Adrenal gland (tissue), 12 donors: ENCODE results near the gene TWF1. TPM values are rescaled to one million over a fixed set of nuclear protein-coding genes. Genes with fewer than 3 reads are reported as not detected.
"Not testable (repeated sequence)": the region's sequence is repeated elsewhere in the genome, so short reads cannot be mapped to it uniquely, and the experiment has no call there.

Experiments
- DNase-seq, 7 donors: peaks; one replicate each; pipeline ENCODE4 v3.0.0-alpha.2; 2019 to 2020
- H3K27ac ChIP-seq, 5 donors: fragments of 200-600 bp; sonication (generic) in 4 of 5; 1 replicate in 3 of 5; 2 replicates in 2 of 5; pipeline versions ENCODE4 v1.5.1 to v1.8.0; 2016 to 2020; ENCODE audit warnings: mild to moderate bottlenecking in 1 of 5
- H3K27me3 ChIP-seq: fragments of 200-600 bp; 2 replicates; pipeline ENCODE4 v1.8.0; 2021
- H3K36me3 ChIP-seq, 2 donors: fragments of 200-600 bp; replicated peaks in 1 of 2; 1 replicate in 1 of 2; 2 replicates in 1 of 2; pipeline versions ENCODE4 v1.5.1 to v1.8.0; 2018 to 2022
- H3K4me1 ChIP-seq, 2 donors: fragments of 200-600 bp; replicated peaks in 1 of 2; 1 replicate in 1 of 2; 2 replicates in 1 of 2; pipeline versions ENCODE4 v1.5.1 to v1.8.0; 2018 to 2021
- H3K4me3 ChIP-seq, 4 donors: fragments of 200-600 bp; sonication (generic) in 3 of 4; one replicate each; pipeline ENCODE4 v1.5.1; 2016 to 2018
- H3K9me3 ChIP-seq, 3 donors: fragments of 200-600 bp; sonication (generic) in 1 of 3; replicated peaks in 1 of 3; 1 replicate in 2 of 3; 2 replicates in 1 of 3; pipeline versions ENCODE4 v1.5.1 to v1.8.0; 2016 to 2021
- CTCF ChIP-seq, 6 experiments: fragments of 450-650 bp in 4 of 6; fragments of 200-600 bp in 2 of 6; sonication (generic) in 1 of 6; IDR thresholded peaks; 1 replicate in 5 of 6; 2 replicates in 1 of 6; pipeline versions ENCODE4 v1.5.1 to v1.8.0; 2016 to 2021; ENCODE audit warnings: antibody characterized with exemption in 6 of 6, mild to moderate bottlenecking in 2 of 6, moderate library complexity in 1 of 6
- POLR2A ChIP-seq, 2 donors: fragments of 450-650 bp; IDR thresholded peaks; one replicate each; pipeline ENCODE4 v1.6.1; 2017; ENCODE audit warnings: antibody characterized with exemption in 2 of 2, mild to moderate bottlenecking in 2 of 2, moderate library complexity in 1 of 2
- WGBS, 4 donors: extraction: QIAGEN DNeasy Blood & Tissue Kit in 2 of 4; methylation state at CpG; one replicate each; pipeline versions ENCODE4 v1.1.5 to v1.1.7; 2013 to 2017; 5-methylcytosine and 5-hydroxymethylcytosine counted together
- intact Hi-C, 2 donors: fragments of 100-400 bp; cut with DNase I; formaldehyde crosslinking; loops; one replicate each; pipeline versions ENCODE4 v1.14.1 to v1.15.0; 2022 to 2023
- polyA plus RNA-seq, 3 donors: library from polyadenylated mRNA; stranded (reverse); fragments of 200-250 nt in 2 of 3; fragments of 350-450 nt in 1 of 3; fragmentation: Illumina TruSeq in 1 of 3; extraction: RNeasy Lipid Tissue Mini Kit (QIAGEN cat#74804) in 1 of 3; gene quantifications; one replicate each; pipeline ENCODE4 v1.2.3, GENCODE V29; 2013 to 2014
- total RNA-seq, 9 donors: library from RNA; depleted of rRNA in 4 of 9; stranded (reverse); fragments of >200 nt in 4 of 9; fragments of 120-200 nt in 1 of 9; fragmentation: NEBNext Ultra II Directional in 1 of 9; extraction: Animal tissue kit (Norgen Biotek cat#: 25700) in 1 of 9; gene quantifications; one replicate each; pipeline versions ENCODE4 v1.1.0 to v1.2.4, GENCODE V29; 2013 to 2023
- donor health status: healthy with polysubstance abuse.
- donor health status: Bipolar disorder and iron deficiency.
- donor health status: DM: yes; HTN: yes; CAD: no.
- donor health status: DM: no; HTN: no; CAD: no.
- donor health status: DM: no; HTN: no; CAD: no.
- donor health status: DM: yes; HTN: yes; CAD: no.

Gene TWF1
- total and polyA plus RNA-seq, 12 donors, result 38.0 to 116 (median 83.8) TPM

GRCh38 chr12:43848226-43848507 lies 42.0 kb upstream of the TWF1 start:
- intact Hi-C loops, result no loop called here
- Histone ChIP-seq H3K27ac (no peak overlapping the region), H3K4me1 (no peaks in the 10 kb centered on the region), H3K4me3 (no peak overlapping the region), H3K9me3 (no peaks in the 10 kb centered on the region), H3K36me3 (peaks cover 0 to 3% of the 10 kb centered on the region in 2 donors), H3K27me3 (no peaks in the 10 kb centered on the region)
- 90 to 93% (median 92%) methylated on average over 4 of the region's 4 CpGs for WGBS, 4 donors
- no peak for DNase-seq
- TF ChIP-seq CTCF (IDR thresholded peaks at IDR 0.05), result no peak
- TF ChIP-seq POLR2A (IDR thresholded peaks at IDR 0.05), result no peak

GRCh38 chr12:43847425-43848225 lies 41.5 kb upstream of the TWF1 start:
- H3K4me1 ChIP-seq, H3K9me3 ChIP-seq, DNase-seq, intact Hi-C loops, H3K27ac ChIP-seq, H3K36me3 ChIP-seq, H3K4me3 ChIP-seq, H3K27me3 ChIP-seq: not testable (repeated sequence)
- WGBS, 4 donors, result 85 to 98% (median 87%) methylated on average over 4 of the region's 4 CpGs

GRCh38 chr12:43842259-43842658 lies 36.1 kb upstream of the TWF1 start:
- H3K27ac ChIP-seq, result no peak overlapping the region
- peaks cover 0 to 3% of the 10 kb centered on the region in 2 donors for H3K36me3 ChIP-seq
- DNase-seq, result no peak
- no peaks in the 10 kb centered on the region for H3K9me3 ChIP-seq
- no peak for TF ChIP-seq CTCF (IDR thresholded peaks at IDR 0.05)
- no peak for TF ChIP-seq POLR2A (IDR thresholded peaks at IDR 0.05)
- intact Hi-C loops, result no loop called here
- no peaks in the 10 kb centered on the region for H3K4me1 ChIP-seq
- H3K4me3 ChIP-seq, result no peak overlapping the region
- 95 to 100% (median 99%) methylated on average over 1 of the region's 1 CpG for WGBS, 4 donors
- H3K27me3 ChIP-seq, result no peaks in the 10 kb centered on the region

- 71 to 94% (median 91%) methylated on average over 3 of the region's 3 CpGs for WGBS, 4 donors
- Histone ChIP-seq H3K27me3 (no peaks in the 10 kb centered on the region), H3K27ac (no peak overlapping the region), H3K4me1 (peaks cover 5 to 7% of the 10 kb centered on the region in 2 donors), H3K9me3 (no peaks in the 10 kb centered on the region), H3K4me3 (no peak overlapping the region), H3K36me3 (peaks cover 0 to 3% of the 10 kb centered on the region in 2 donors)
- no peak for TF ChIP-seq CTCF (IDR thresholded peaks at IDR 0.05)
- no peak for TF ChIP-seq POLR2A (IDR thresholded peaks at IDR 0.05)
- intact Hi-C loops, result no loop called here
- DNase-seq, result no peak
These were observed 35.1 kb upstream of the TWF1 start for GRCh38 chr12:43841253-43841652.

GRCh38 chr12:43840338-43840737 lies 34.2 kb upstream of the TWF1 start:
- WGBS, 4 donors, result 87 to 97% (median 92%) methylated on average over 4 of the region's 4 CpGs
- peaks cover 5 to 8% of the 10 kb centered on the region in 2 donors for H3K4me1 ChIP-seq
- no peak overlapping the region for H3K27ac ChIP-seq
- TF ChIP-seq POLR2A (IDR thresholded peaks at IDR 0.05) (no peak), CTCF (IDR thresholded peaks at IDR 0.05) (no peak)
- intact Hi-C loops, result no loop called here
- no peak for DNase-seq
- peaks cover 0 to 3% of the 10 kb centered on the region in 2 donors for H3K36me3 ChIP-seq
- no peaks in the 10 kb centered on the region for H3K9me3 ChIP-seq
- H3K4me3 ChIP-seq, result no peak overlapping the region
- no peaks in the 10 kb centered on the region for H3K27me3 ChIP-seq
